ENCODE measurements around the gene NID1. TPM values are rescaled to one million over a fixed set of nuclear protein-coding genes. Genes with fewer than 3 reads are reported as not detected.

The NID1 gene
- total and polyA plus RNA-seq, 2 of the 4 experiments (the other 2 are of a cell fraction): 21.9 to 83.3 TPM

DNA sequence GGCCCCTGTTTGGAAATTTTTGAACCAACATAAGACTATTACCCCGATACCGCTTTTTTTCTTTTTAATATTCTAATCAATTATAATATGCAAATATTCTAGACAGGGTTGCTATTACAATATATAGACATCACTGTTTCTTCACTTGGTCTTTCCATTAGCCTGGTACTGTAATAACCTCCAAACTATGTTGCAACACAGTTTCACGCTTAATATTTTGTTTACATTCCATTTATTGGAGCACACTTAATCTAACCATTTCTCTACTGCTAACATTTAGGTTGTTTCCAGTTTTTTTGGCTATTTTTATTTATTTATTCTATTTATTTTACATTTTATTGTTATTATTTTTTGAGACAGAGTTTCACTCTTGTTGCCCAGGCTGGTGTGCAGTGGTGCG lies 17.6 kb upstream of the NID1 start:
- no peaks in the 10 kb centered on the region for H4K20me1 ChIP-seq (ENCODE audit: insufficient read depth, low read length)
- H3K4me3 ChIP-seq (ENCODE audit: insufficient read depth, low read depth, low read length): no peak overlapping the region
- no peak overlapping the region for H2BK120ac ChIP-seq (ENCODE audit: low read depth, low read length)
- no peak overlapping the region for H3K56ac ChIP-seq (ENCODE audit: extremely low read depth, insufficient read depth, low read length)
- no peak overlapping the region for H3K18ac ChIP-seq (ENCODE audit: low read depth, low read length)
- H3K79me1 ChIP-seq (ENCODE audit: low read depth in 1 of 2, low read length in 2 of 2): no peaks in the 10 kb centered on the region
- CTCF ChIA-PET: no interaction called here
- H2BK5ac ChIP-seq (ENCODE audit: low read depth, low read length, poor library complexity, severe bottlenecking): no peak overlapping the region
- H2AK5ac ChIP-seq (ENCODE audit: low read depth, low read length): no peak overlapping the region
- H4K5ac ChIP-seq (ENCODE audit: low read depth, low read length): no peak overlapping the region
- WGBS, 2 experiments (ENCODE audit: extremely low coverage in 2 of 2, insufficient read length in 1 of 2): no CpG with 5 or more reads among the region's 4 CpGs
- H2AFZ ChIP-seq (replicated peaks; ENCODE audit: low read length, poor library complexity): no peak overlapping the region
- no peak overlapping the region for H2BK15ac ChIP-seq (ENCODE audit: low read depth, low read length)
- no peak overlapping the region for H3K27ac ChIP-seq (ENCODE audit: insufficient read depth, low read length)
- H3K4me1 ChIP-seq (ENCODE audit: control insufficient read depth, insufficient read depth, low read length): peaks cover 5% of the 10 kb centered on the region; the same call in 1 of the 2 replicates
- no peak overlapping the region for H3K4ac ChIP-seq (ENCODE audit: low read depth, low read length)
- no peak overlapping the region for H3K23ac ChIP-seq (ENCODE audit: low read depth, low read length)
- in situ Hi-C loops (cut with MboI; ENCODE audit: low sequenced_read_pairs): no loop called here
- no peaks in the 10 kb centered on the region for H3K36me3 ChIP-seq (ENCODE audit: control insufficient read depth, insufficient read depth, low read length)
- TF ChIP-seq, protein P1, sequence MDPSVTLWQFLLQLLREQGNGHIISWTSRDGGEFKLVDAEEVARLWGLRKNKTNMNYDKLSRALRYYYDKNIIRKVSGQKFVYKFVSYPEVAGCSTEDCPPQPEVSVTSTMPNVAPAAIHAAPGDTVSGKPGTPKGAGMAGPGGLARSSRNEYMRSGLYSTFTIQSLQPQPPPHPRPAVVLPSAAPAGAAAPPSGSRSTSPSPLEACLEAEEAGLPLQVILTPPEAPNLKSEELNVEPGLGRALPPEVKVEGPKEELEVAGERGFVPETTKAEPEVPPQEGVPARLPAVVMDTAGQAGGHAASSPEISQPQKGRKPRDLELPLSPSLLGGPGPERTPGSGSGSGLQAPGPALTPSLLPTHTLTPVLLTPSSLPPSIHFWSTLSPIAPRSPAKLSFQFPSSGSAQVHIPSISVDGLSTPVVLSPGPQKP (IDR thresholded peaks at IDR 0.05; ENCODE audit: borderline replicate concordance, low read depth, low read length): no peak
- TF ChIP-seq POLR2A (IDR thresholded peaks at IDR 0.05; ENCODE audit: low read depth, low read length) (no peak), CEBPB (IDR thresholded peaks at IDR 0.05; ENCODE audit: low read depth, low read length) (peak; percentile 60)
- POLR2A ChIA-PET (ENCODE audit: unreplicated experiment): no interaction called here
- no peak overlapping the region for H3K4me2 ChIP-seq (ENCODE audit: low read depth, low read length)
- BruUV-seq (replicated peaks): no TSS peak
- H3K9ac ChIP-seq (ENCODE audit: low read depth, low read length): no peak overlapping the region
- dilution Hi-C loops (cut with HindIII; ENCODE audit: low sequenced_read_pairs, unreplicated experiment): no loop called here
- peaks cover 2% of the 10 kb centered on the region; the same call in 1 of the 2 replicates for H3K9me1 ChIP-seq (ENCODE audit: insufficient read depth, low read length)
- DNase-seq: no peak
- no peaks in the 10 kb centered on the region for H3K27me3 ChIP-seq (ENCODE audit: control insufficient read depth, insufficient read depth, low read length)
- H3K9me3 ChIP-seq (ENCODE audit: control insufficient read depth, insufficient read depth, low read length): peaks cover 2% of the 10 kb centered on the region
- no peak for ATAC-seq (ENCODE audit: low read depth)
- no peak overlapping the region for H3K14ac ChIP-seq (replicated peaks; ENCODE audit: low read depth, low read length)
- no peak overlapping the region for H2AK9ac ChIP-seq (replicated peaks; ENCODE audit: low read depth, low read length, poor library complexity)
- intact Hi-C loops (cut with micrococcal nuclease): no loop called here
- H4K91ac ChIP-seq (ENCODE audit: insufficient read depth, low read depth, low read length): no peak overlapping the region
- H4K8ac ChIP-seq (ENCODE audit: low read depth in 2 of 2, low read length in 2 of 2): no peak overlapping the region
- no peak overlapping the region for H2BK20ac ChIP-seq (ENCODE audit: low read depth, low read length)
